Tracheal epithelial cell (primary cell): Measurements from ENCODE around the gene CLEC2A. TPM values are rescaled to one million over a fixed set of nuclear protein-coding genes. Genes with fewer than 3 reads are reported as not detected.

Experiments used
- total RNA-seq: library from RNA; depleted of rRNA; stranded (reverse); fragments of >200 nt; gene quantifications from 2 replicates; pipeline ENCODE4 v1.2.1, GENCODE V29; 2014

CLEC2A gene, protein sequence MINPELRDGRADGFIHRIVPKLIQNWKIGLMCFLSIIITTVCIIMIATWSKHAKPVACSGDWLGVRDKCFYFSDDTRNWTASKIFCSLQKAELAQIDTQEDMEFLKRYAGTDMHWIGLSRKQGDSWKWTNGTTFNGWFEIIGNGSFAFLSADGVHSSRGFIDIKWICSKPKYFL
- not detected in 2 replicates for total RNA-seq

GRCh38 chr12:9932270-9932669 lies at the start of gene CLEC2A:
TSS of gene CLEC2A (minus strand) at chr12:9932370. CDS start at chr12:9932329, 41 bp downstream.

GRCh38 chr12:9971181-9971580 lies 39.0 kb upstream of the CLEC2A start, which contains the start of gene CLEC12A:
TSS of gene CLEC12A (plus strand) at chr12:9971409. CDS start at chr12:9971597, 188 bp downstream.

GRCh38 chr12:9881246-9881645 lies 50.9 kb downstream of the CLEC2A start, which contains the start of gene KLRF2:
TSS of gene KLRF2 (plus strand) at chr12:9881489. CDS start at chr12:9881596, 107 bp downstream.

GRCh38 chr12:9869307-9870161 lies 62.6 kb downstream of the CLEC2A start, which contains the start of gene CLEC2B:
TSS of gene CLEC2B (minus strand) at chr12:9869354.

Other genes with a start within 250 kb of the CLEC2A start
- gene CLECL1, start 199.3 kb downstream of the CLEC2A start, total RNA-seq, result not detected in 2 replicates
- 0.48 TPM in 1 of 2 replicates, not detected in the other for gene CD69, start 171.5 kb downstream of the CLEC2A start, total RNA-seq
- gene KLRF1, start 104.9 kb downstream of the CLEC2A start, total RNA-seq, result 0.48 TPM in 1 of 2 replicates, not detected in the other
- gene CLEC2B, start 63.0 kb downstream of the CLEC2A start, total RNA-seq, result 4.1 and 11.9 TPM in 2 replicates
- gene KLRF2, start 50.9 kb downstream of the CLEC2A start, total RNA-seq, result not detected in 2 replicates
- gene CLEC12A, start 39.0 kb upstream of the CLEC2A start, total RNA-seq, result not detected in 2 replicates
- not detected in 2 replicates for gene CLEC1B, start 66.8 kb upstream of the CLEC2A start, total RNA-seq
- not detected in 2 replicates for gene CLEC12B, start 78.3 kb upstream of the CLEC2A start, total RNA-seq
- not detected in 2 replicates for gene CLEC9A, start 98.3 kb upstream of the CLEC2A start, total RNA-seq
- under 0.01 TPM in 1 of 2 replicates, not detected in the other for gene CLEC1A, start 166.6 kb upstream of the CLEC2A start, total RNA-seq
- gene CLEC7A, start 197.8 kb upstream of the CLEC2A start, total RNA-seq, result 0.48 TPM in 1 of 2 replicates, not detected in the other
- gene OLR1, start 239.8 kb upstream of the CLEC2A start, total RNA-seq, result under 0.01 and 1.4 TPM in 2 replicates
- 0.24 TPM in 1 of 2 replicates, not detected in the other for gene TMEM52B, start 246.7 kb upstream of the CLEC2A start, total RNA-seq